Prostate gland (tissue), 2 donors: ENCODE data around the gene FBXW2.

ENCODE experiments used
- CTCF ChIP-seq, 4 experiments: fragments of 200-600 bp in 2 of 4; fragments of 450-650 bp in 2 of 4; sonication (generic) in 2 of 4; IDR thresholded peaks; 1 replicate in 3 of 4; 2 replicates in 1 of 4; pipeline ENCODE4 v1.5.1; 2016 to 2019; ENCODE audit warnings: antibody characterized with exemption in 4 of 4, mild to moderate bottlenecking in 2 of 4, moderate library complexity in 2 of 4
- POLR2A ChIP-seq: fragments of 450-650 bp; IDR thresholded peaks from one replicate; pipeline ENCODE4 v1.6.1; 2016; ENCODE audit warnings: antibody characterized with exemption, mild to moderate bottlenecking

GRCh38 chr9:120776788-120777187 lies 16.4 kb downstream of the FBXW2 start:
- TF ChIP-seq CTCF (IDR thresholded peaks at IDR 0.05) (no peak), POLR2A (no peak)
